HG03039 (cell line): Measurements from ENCODE around the gene TOMM70.

Experiments used
- ATAC-seq: cut with Tn5 transposase; IDR thresholded peaks from one replicate; pipeline ENCODE4 v1.9.1; 2021; ENCODE audit warnings: mild to moderate bottlenecking, moderate library complexity; ENCODE audit not compliant: unreplicated experiment

Gene TOMM70

DNA sequence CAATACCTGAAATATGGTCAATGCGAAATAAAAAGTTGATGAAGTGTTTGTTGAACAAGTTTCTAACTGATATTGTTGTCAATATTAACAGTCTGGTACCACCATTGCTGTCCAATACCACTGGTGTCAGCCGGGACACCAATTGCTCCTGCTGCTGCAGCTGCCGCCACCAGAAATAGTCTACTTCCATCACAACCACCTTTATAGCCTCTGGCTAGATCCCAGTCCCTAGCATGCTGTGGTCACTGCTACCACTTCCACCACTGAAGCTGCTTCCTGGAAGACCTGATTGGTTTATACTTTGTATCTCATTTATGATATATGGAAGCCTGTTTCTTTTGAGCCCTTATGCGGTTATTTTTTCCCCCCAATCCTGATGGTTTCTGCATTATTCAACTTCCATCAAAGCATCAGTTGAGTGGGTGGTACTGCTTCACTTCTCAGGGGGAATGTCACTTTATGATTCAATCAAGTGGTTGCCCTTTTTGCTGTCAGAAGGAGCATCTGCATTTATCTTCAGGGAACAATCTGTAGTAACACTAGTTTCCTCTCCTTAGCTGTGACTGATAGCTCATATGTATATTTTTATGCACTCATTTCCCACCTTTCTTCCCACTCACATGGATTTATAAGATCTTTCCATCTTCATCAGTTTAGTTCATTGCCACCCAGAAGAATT is 12.2 kb upstream of the TOMM70 start:
- ATAC-seq = no peak

DNA sequence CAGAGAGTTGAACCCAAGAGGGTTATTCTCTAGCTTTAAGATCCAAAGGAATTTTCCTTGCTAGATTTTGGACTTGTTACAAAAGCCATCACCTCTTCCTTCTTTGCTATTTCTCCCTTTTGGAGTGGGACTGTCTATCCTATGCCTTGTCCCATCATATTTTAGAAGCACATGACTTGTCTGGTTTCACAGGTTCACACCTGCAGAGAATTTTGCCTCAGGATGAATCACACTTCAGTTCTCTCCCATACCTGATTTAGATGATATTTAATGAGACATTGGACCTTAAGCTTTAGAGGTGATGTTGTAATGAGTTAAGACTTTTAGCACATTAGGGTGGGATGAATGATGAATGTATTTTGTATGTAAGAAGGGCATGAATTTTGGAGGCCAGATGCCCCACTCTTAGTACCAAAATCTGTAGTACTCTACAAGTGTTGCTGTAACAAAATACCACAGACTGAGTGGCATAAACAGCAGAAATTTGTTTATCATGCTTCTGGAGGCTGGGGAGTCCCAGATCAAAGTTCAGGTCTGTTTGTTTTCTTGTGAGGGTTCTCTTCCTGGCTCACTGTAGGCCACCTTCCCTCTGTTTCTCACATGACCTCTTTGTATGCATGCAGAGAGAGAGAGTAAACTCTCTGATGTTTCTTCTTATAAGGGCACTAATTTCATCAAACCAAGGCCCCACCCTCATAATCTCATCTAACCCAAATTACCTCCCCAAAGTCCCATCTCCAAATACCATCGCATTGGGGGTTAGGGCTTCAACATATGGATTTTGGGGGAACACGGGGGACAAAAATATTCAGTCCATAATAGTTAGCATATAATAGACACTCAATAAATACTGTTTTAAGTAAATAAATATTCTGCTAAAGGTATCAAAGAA is 10.4 kb upstream of the TOMM70 start:
- no peak for ATAC-seq

DNA sequence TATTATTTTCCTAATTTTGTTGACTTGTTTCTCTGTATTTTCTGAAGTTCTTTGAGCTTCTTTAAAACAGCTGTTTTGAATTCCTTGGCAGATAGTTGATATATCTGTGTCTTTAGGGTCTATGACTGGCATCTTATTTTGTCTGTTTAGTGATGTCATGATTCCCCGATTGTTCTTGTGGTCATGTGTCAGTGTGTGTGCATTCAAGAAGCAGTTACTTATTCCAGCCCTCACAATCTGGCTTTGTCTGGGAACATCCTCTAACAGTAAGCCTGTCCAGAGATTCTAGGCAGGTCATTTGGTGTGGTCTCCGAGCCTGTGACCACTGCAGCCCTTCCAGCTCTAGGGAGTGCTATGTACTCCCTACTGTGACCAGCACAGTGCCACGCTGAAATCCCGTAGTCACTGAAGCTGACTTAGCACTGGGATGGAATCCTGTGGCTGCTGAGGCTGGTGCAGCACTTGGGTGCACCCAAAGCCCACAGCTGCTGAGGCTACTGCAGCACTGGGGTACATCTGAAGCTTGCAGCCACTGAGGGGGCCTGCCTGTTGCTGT is 7.2 kb upstream of the TOMM70 start:
- ATAC-seq = no peak

DNA sequence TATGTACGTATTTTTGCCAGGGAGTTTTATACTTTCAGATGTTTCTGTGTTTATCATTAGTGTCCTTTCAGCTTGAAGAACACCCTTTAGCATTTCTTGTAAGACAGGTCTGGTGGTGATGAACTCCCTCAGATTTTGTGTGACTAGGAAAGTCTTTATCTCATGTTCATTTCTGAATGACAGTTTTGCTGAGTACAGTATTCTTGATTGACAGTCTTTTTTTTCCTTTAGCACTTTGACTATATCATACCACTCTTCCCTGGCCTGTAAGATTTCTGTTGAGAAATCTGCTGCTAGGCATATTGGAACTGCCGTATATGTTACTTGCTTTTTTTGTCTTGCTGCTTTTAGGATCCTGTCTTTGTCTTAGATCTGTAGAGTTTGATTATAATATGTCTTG is 6.3 kb upstream of the TOMM70 start:
- ATAC-seq = no peak

DNA sequence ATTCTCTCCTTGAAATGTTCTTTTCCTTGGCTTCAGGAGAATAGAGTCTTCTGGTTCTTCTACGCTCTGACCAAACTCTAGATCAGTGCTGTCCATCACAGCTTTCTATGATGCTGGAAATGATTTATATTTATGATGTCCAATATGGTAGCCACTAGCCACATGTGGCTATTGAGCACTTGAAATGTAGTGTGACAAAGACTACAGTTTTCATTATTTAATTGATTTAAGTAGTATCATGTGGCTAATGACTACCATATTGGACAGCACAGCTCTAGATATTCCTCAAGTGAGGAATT is 3.3 kb upstream of the TOMM70 start:
- ATAC-seq = no peak

DNA sequence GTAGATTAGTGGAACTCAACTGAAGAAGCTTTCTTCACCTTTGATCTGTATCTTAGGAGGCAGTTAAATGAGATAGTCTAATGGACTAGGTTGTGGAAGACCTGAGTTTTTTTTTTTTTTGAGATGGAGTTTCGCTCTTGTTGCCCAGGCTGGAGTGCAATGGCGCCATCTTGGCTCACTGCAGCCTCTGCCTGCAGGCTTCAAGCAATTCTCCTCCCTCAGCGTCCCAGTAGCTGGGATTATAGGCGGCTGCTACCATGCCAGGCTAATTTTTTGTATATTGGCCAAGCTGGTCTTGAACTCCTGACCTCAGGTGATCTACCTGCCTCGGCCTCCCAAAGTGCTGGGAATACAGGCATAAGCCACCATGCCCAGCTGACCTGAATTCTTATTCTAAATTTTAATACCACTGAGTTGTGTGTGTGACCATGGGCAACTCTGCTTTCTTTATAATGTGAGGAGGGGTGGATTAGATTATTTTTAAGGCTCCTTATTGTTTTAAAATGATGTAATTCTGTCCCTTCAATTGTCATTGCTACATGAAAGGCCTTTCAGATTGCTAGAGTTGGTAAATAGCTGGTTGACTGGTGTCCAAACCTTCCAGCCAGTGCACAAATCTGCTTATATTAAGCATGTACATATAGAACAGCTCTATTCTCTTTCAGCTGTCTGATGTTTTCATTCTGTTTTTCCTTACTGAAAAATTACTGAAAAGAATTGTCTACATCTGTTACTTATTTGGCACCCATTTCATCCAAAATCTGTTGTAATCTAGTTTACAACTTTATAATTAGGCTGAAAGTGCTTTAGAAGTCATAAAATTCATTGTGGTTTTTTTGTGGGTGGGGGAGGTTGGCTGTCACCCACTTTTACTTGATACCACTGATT is 2.7 kb upstream of the TOMM70 start:
- ATAC-seq = no peak

DNA sequence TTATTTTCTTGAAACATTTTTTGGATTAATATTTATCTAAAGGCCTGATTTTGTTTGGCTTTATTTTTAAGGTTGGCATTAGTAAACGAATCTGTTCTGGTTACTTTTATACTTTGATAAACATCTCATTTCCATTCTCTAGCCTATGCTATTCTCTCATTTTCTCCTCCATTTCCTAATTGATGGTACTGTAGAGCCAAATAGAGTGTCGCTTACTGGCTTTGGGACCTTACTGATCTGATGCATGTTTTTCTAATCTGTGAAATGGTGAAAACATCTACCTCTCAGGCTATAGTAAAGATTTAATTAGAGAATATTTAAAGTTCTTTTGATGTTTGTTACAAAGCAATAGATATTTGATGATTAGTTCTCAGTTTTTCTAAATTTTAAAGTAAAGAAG is 2.0 kb upstream of the TOMM70 start:
- ATAC-seq = no peak

DNA sequence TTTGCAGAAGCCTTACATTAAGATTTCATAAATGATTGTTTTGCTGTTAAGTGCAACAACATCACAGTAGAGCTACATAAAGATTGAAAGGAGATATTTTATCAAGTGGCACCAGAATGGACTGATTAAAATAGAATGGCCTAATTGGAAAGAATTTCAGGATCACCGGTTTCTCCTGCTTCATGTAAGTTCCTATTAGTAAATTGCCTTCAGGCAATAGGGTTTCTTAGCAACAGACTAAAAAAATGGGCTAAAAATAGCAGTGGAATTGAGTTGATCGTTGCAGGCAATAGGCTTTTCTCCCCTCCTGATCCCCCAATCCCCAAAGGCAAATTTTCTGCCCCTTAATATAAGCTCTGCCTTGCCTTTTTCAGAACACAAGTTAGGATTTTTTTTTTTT is 1.4 kb upstream of the TOMM70 start:
- ATAC-seq = no peak

DNA sequence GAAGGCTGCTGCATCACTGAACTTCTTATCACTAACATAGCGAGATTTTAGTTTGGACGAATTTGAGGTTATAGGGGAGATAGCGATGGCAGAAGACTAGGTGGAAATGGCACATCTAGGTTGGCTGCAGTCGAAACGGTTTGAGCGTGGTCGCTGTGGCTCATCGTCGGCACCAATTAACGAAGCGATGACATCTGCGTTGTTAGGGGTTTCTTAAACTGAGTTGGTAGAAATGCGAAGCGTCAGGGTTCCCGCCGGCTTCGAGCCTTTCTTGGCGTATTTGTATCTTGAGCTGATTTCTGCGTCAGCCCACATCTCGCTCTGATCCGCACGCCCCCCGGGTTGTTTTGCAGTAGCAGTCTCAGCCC is 769 bp upstream of the TOMM70 start:
- peak; percentile 11 for ATAC-seq

DNA sequence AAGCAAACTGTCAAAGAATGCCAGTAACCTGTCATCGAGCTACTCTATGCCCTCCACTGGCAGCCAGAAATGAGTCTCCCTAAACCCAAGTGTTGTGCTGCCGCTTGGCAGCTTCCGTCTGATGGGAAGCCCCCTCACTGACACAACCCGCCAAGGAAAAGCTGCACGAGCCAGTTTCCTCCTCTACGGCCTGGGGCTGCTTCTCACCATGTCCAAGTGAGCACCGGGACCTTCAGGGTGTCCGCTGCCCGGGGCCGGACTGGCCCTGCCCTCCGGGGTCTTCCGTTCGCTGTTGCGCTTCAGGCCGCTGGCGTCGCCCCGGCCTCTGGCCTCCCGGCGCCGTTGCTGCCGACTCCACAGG is 490 bp downstream of the TOMM70 start:
- peak; percentile 15 for ATAC-seq

DNA sequence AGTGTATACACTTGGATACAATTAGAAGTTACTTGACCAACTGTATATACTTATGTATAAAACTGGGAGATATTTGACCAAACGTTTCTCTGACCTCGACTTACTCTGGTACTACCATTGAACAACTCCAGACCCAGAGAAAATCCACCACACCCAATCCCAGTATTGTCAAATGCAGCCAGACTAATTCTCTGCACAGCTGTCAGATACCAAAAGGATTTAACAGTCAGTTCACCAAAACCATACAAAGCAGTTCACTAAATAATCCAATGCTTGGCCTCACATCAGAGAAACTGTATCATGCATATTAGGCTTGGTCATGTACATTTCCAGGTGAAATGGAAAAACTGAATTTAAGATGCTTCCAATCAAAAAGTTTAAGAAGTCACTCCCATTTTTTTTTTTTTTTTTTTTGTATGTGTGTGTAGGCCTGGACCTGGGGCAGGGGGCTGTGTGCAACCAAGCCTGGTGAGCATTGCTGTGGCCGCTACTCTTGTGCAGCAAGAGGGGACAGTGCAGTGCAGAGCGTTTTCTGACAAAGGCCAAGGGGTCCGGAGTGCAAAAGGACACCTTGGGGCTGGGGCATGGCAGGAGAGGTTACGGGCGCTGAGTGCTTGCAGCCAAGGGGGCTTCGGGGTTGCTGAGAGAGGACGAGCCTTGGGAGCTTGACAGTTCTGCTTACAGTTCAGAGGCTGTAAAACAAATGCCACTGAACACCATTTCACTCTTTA is 1.4 kb downstream of the TOMM70 start:
- no peak for ATAC-seq

DNA sequence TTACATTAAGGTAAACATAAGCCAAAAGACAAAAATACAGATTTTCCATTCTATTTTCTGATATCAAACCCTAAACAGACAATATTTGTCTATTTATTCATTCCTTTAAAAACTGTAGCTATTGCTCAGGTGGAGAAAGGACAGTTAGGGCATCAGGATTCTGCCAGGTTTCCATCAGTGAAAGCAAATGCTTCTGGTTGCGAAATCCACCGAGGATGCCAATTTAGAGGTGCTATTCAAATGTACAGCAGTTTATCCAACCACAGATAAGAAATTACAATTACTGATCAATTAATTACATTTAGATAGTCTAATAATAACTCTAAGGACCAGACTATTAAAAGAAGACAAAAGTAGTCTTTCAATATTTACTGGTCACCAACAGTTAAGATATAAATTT is 3.9 kb downstream of the TOMM70 start:
- ATAC-seq = no peak

DNA sequence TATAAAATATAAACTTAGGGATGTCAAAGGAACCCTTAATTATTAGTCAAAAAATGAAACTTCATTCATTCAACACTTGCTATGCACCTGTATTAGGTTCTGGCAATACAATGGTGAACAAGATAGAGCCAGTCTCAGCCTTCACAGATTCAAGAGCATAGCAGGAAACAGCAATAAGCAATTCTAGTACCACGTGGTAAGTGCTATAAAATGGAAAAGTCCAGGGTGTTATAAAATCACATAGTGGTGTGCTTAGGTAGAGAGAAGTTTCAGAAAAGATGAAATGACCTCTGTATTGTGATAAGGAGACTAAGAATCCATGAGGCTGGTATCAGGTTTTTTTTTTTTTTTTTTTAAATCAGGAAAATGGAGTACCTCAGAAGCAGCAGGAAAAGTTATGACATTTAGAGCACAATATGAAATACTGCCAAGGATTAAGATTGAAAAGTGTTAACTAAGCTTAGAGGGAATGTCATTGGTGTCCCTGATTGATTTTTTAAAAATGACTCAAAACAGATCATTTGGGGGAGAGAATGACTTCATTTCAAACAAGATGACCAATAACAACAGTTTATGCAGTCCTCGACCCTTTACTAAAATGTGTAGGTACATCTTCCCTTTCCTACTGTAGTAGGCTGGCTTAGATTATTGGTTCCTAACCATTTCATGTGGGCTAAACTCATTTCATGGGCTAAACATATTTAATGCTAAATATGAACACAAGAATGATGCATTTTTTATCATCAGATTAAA is 5.0 kb downstream of the TOMM70 start:
- ATAC-seq = no peak

DNA sequence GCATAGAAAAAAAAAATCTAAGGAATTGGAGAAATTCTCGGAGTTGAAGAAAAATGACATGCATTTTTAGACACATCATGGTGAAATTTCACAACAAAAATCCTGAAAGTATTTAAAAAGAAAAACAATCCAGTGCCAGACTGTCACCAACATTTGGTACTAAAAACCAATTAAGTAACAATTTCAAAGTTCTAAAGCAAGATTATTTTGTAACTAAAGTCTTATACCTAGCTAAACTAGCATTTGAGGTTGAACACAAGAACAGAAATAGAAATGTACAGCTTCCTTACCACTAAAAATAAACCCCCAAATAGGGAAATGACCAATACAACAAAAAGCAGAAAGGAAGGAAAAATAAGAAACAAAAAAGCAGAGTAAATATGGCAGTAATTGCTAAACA is 11.9 kb downstream of the TOMM70 start:
- no peak for ATAC-seq

DNA sequence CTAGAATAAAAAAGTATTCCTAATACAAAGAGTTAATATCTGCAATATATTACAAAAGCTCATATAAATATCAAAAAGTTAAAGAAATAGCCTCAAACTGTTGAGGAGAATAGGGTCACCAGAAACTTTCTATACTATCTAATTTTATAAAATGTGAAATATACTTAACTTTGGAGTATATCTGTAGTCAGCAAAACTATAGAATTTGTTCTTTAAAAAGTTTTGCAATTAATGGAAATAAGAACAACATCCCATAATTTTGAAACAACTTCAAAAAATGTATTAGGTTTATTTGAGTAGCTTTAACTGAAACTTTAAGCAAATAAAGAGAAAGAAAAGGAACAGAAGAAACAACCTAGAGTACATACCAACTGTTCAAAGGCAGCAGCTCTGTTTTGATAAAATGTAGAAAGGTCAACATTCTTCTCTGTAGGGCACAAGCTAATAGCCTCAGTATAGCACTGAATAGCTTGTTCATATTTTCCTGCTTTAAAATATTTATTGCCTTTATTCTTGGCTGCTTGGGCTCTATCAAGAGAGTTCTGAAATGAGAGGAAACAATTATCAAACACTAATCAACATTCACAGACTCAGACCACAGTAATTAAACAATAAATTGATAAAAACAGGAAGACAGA is 14.3 kb downstream of the TOMM70 start:
- ATAC-seq = no peak

DNA sequence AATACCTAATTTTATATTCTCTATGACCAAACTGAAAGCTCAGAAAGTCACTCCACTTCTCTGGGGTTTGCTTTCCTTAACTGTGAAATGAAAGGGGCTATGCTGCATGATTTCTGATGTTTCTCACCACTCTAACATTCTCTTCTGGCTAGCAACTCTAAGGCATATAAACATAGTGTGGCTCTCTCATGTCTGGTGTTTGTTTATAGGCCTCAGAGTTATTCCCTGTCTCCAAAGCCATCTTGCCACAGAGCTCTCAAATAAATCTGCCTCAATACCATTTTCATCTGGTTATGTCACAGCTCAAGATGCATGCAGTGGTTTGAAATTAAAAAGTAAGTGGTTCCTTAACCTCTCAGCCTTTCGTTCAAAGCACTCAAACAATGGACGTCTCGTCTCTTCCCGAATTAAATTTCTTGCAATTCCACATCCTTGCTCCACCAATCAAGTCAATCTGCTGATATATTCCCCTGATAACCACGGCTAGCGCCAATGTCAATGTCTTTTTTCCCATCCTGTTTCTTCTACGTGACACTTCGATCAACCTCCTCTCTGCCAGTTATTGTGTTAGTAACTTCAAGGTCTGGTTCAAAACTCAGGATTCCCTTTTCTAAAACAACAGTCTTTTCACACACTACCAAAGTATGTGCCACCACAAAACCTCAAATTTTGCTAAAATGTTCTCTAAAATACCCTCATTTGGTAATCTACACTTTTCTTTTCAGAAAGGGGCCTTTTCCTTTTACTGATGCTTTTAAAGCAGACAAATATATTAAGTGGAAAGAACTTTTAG is 16.0 kb downstream of the TOMM70 start:
- ATAC-seq = no peak

DNA sequence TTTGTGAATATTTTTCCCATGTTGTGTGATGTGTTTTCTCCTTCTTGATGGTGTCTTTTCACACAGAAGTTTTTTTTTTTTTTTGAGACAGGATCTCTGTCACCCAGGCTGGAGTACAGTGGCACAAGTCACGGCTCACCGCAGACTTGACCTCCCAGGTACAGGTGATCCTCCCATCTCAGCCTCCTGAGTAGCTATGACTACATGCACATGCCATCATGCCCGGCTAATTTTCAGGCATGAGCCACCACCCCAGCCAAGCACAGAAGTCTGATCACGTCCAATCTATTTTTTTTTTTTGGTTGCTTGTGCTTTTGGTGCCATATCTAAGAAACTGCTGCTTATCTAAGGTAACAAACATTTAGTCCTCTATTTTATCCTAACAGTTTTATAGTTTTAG is 24.6 kb downstream of the TOMM70 start:
- no peak for ATAC-seq

DNA sequence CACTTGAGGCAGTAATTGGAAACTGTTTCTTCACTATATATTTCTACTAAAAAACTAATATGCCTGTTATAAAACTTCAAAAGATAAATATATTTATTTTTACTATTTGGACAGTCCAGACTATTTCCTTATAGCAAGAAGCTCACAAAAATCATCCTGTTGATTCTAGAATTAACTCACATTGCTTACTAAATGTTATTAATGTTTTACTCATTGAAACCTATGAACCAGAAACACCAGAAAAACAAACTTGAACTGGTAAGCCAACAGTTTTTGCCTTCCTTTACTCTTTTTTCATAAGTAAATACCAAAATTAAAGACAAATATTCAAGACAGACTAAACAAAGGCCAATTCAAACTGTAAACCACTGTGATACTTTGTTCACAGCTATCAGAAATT is 26.4 kb downstream of the TOMM70 start:
- no peak for ATAC-seq

DNA sequence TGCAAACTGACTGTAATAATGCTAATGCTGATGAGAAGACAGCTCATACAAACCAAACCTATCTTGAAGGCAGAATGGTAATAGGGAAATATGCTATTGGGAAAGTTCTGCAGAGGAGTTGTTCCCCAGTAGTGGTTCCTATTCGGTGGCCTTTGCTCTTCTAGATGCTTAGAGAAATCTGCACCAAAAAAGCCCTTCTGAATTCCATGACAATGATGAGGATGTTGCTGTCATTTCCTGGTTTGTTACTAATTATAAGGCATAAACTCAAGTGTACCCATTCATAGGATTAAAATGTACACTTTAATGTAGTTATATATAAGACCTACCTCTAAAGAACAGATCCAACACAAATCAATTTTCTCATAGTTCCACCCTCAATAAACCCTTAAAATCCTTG is 30.1 kb downstream of the TOMM70 start:
- ATAC-seq = no peak
